Liver (tissue), 9 donors: ENCODE results near the gene GPC2. TPM values are rescaled to one million over a fixed set of nuclear protein-coding genes. Genes with fewer than 3 reads are reported as not detected.
A peak's percentile ranks its signal among the peaks of the same experiment; 100 is the strongest.

Source experiments
- DNase-seq: peaks from one replicate; pipeline ENCODE4 v3.0.0-alpha.2; 2017; ENCODE audit warnings: low spot score
- H3K27ac ChIP-seq, 2 donors: one replicate each; pipeline ENCODE4 v1.7.0; 2013; ENCODE audit warnings: inconsistent platforms in 2 of 2, low read length in 2 of 2, control low read depth in 1 of 2, low read depth in 1 of 2, mild to moderate bottlenecking in 1 of 2
- H3K27me3 ChIP-seq, 4 donors: one replicate each; pipeline versions ENCODE4 v1.6.1 to v1.7.0; 2013; ENCODE audit warnings: low read length in 3 of 4, inconsistent platforms in 1 of 4, mild to moderate bottlenecking in 1 of 4, moderate library complexity in 1 of 4; ENCODE audit not compliant: control insufficient read depth in 4 of 4, insufficient read depth in 4 of 4
- H3K36me3 ChIP-seq, 4 donors: one replicate each; pipeline versions ENCODE4 v1.6.1 to v1.7.0; 2013; ENCODE audit warnings: low read length in 3 of 4, mild to moderate bottlenecking in 3 of 4, low read depth in 1 of 4, moderate library complexity in 1 of 4; ENCODE audit not compliant: control insufficient read depth in 4 of 4, insufficient read depth in 3 of 4
- H3K4me1 ChIP-seq, 4 donors: one replicate each; pipeline versions ENCODE4 v1.6.1 to v1.7.0; 2013; ENCODE audit warnings: low read length in 3 of 4, mild to moderate bottlenecking in 3 of 4, moderate library complexity in 1 of 4; ENCODE audit not compliant: control insufficient read depth in 4 of 4, insufficient read depth in 4 of 4
- H3K4me3 ChIP-seq, 3 donors: one replicate each; pipeline versions ENCODE4 v1.6.1 to v1.7.0; 2013; ENCODE audit warnings: low read length in 3 of 3, control low read depth in 1 of 3, low read depth in 1 of 3, mild to moderate bottlenecking in 1 of 3
- H3K9ac ChIP-seq, 2 donors: one replicate each; pipeline ENCODE4 v1.7.0; 2013; ENCODE audit warnings: low read length in 2 of 2, mild to moderate bottlenecking in 2 of 2, moderate library complexity in 2 of 2, control low read depth in 1 of 2, low read depth in 1 of 2
- H3K9me3 ChIP-seq, 4 donors: one replicate each; pipeline versions ENCODE4 v1.6.1 to v1.7.0; 2013; ENCODE audit warnings: low read length in 3 of 4; ENCODE audit not compliant: control insufficient read depth in 4 of 4
- CTCF ChIP-seq: fragments of 150-350 bp; IDR thresholded peaks from 2 replicates; pipeline ENCODE4 v1.5.1; 2017; ENCODE audit warnings: improper control_type of control experiment, low read depth, low read length; ENCODE audit not compliant: missing input control
- EGR1 ChIP-seq, 2 donors: IDR thresholded peaks; 2 replicates each; pipeline ENCODE4 v1.6.1; 2016 to 2018; ENCODE audit warnings: antibody characterized with exemption in 2 of 2, low read depth in 2 of 2
- FOXA1 ChIP-seq: IDR thresholded peaks from 2 replicates; pipeline ENCODE4 v1.6.1; 2016; ENCODE audit warnings: antibody characterized with exemption
- FOXA2 ChIP-seq: IDR thresholded peaks from 2 replicates; pipeline ENCODE4 v1.6.1; 2016; ENCODE audit warnings: antibody characterized with exemption
- GABPA ChIP-seq, 2 donors: IDR thresholded peaks in 1 of 2; conservative IDR thresholded peaks in 1 of 2; 2 replicates each; pipeline ENCODE4 v1.6.1; 2016; ENCODE audit warnings: antibody characterized with exemption in 2 of 2, mild to moderate bottlenecking in 1 of 2, moderate library complexity in 1 of 2
- HNF4A ChIP-seq, 2 donors: conservative IDR thresholded peaks; 2 replicates each; pipeline ENCODE4 v1.6.1; 2016; ENCODE audit warnings: antibody characterized with exemption in 2 of 2, mild to moderate bottlenecking in 2 of 2
- HNF4G ChIP-seq: IDR thresholded peaks from 2 replicates; pipeline ENCODE4 v1.6.1; 2016; ENCODE audit warnings: antibody characterized with exemption
- JUND ChIP-seq, 2 donors: IDR thresholded peaks; 2 replicates each; pipeline ENCODE4 v1.6.1; 2016; ENCODE audit warnings: antibody characterized with exemption in 2 of 2
- NR2F2 ChIP-seq: IDR thresholded peaks from 2 replicates; pipeline ENCODE4 v1.6.1; 2016; ENCODE audit warnings: antibody characterized with exemption
- RAD21 ChIP-seq, 2 donors: IDR thresholded peaks; 2 replicates each; pipeline ENCODE4 v1.6.1; 2016; ENCODE audit warnings: antibody characterized with exemption in 2 of 2, mild to moderate bottlenecking in 2 of 2
- REST ChIP-seq: IDR thresholded peaks from 2 replicates; pipeline ENCODE4 v1.6.1; 2016; ENCODE audit warnings: antibody characterized with exemption, mild to moderate bottlenecking
- RXRA ChIP-seq, 2 donors: IDR thresholded peaks; 2 replicates each; pipeline ENCODE4 v1.6.1; 2017 to 2018; ENCODE audit warnings: antibody characterized with exemption in 2 of 2, mild to moderate bottlenecking in 1 of 2
- SP1 ChIP-seq: IDR thresholded peaks from 2 replicates; pipeline ENCODE4 v1.6.1; 2018; ENCODE audit warnings: antibody characterized with exemption, mild to moderate bottlenecking
- TAF1 ChIP-seq: conservative IDR thresholded peaks from 2 replicates; pipeline ENCODE4 v1.6.1; 2016; ENCODE audit warnings: antibody characterized with exemption, mild to moderate bottlenecking
- YY1 ChIP-seq: IDR thresholded peaks from 2 replicates; pipeline ENCODE4 v1.6.1; 2016; ENCODE audit warnings: antibody characterized with exemption, mild to moderate bottlenecking
- ZBTB33 ChIP-seq: IDR thresholded peaks from 2 replicates; pipeline ENCODE4 v1.6.1; 2016; ENCODE audit warnings: antibody characterized with exemption
- WGBS: extraction: QIAGEN DNeasy Blood & Tissue Kit; methylation state at CpG from one replicate; pipeline ENCODE4 v1.1.7; 2013; 5-methylcytosine and 5-hydroxymethylcytosine counted together
- polyA plus RNA-seq, 2 donors: library from polyadenylated mRNA; stranded (reverse) in 1 of 2; unstranded in 1 of 2; fragments of 200-250 nt in 1 of 2; fragments of >200 nt in 1 of 2; fragmentation: Nextera tagmentation in 1 of 2; extraction: Ambion mirVana in 1 of 2; gene quantifications; one replicate each; pipeline versions ENCODE4 v1.2.1 to v1.2.3, GENCODE V29; 2013 to 2015
- total RNA-seq, 2 donors: library from RNA; depleted of rRNA; stranded (reverse); fragments of >200 nt; gene quantifications; one replicate each; pipeline ENCODE4 v1.2.3, GENCODE V29; 2014
- TF ChIP-seq, protein P1 (sequence below): IDR thresholded peaks from 2 replicates; pipeline ENCODE4 v1.6.1; 2016; ENCODE audit warnings: antibody characterized with exemption
- TF ChIP-seq, protein P2 (sequence below): IDR thresholded peaks from 2 replicates; pipeline ENCODE4 v1.6.1; 2016; ENCODE audit warnings: antibody characterized with exemption
- donor health status: healthy.
- donor health status: healthy.
- donor health status: healthy.
- donor health status: healthy.
- donor health status: healthy.

Gene GPC2
- total and polyA plus RNA-seq, 4 donors, result 0.14 to 0.79 (median 0.33) TPM; not detected in 1

GRCh38 chr7:100132126-100132525 is 45.1 kb downstream of the GPC2 start:
- H3K4me1 ChIP-seq, result peaks cover 6 to 28% (median 14%) of the 10 kb centered on the region in 4 donors
- H3K36me3 ChIP-seq, result no peaks in the 10 kb centered on the region
- no peak for DNase-seq
- no peak overlapping the region for H3K27ac ChIP-seq
- no peaks in the 10 kb centered on the region for H3K27me3 ChIP-seq
- no peaks in the 10 kb centered on the region for H3K9me3 ChIP-seq
- 61% methylated on average over 7 of the region's 7 CpGs for WGBS
- TF ChIP-seq SP1 (no peak), REST (no peak), GABPA (IDR thresholded peaks at IDR 0.05 in 1 of 2, conservative IDR thresholded peaks at IDR 0.05 in 1 of 2) (no peak), HNF4G (no peak), FOXA2 (no peak), JUND (IDR thresholded peaks at IDR 0.05) (no peak), YY1 (no peak), TAF1 (no peak), NR2F2 (no peak), EGR1 (IDR thresholded peaks at IDR 0.05; ENCODE audit: low read depth in 2 of 2) (no peak), RAD21 (IDR thresholded peaks at IDR 0.05) (no peak), CTCF (no peak), RXRA (IDR thresholded peaks at IDR 0.05) (no peak)
- TF ChIP-seq, protein P1, sequence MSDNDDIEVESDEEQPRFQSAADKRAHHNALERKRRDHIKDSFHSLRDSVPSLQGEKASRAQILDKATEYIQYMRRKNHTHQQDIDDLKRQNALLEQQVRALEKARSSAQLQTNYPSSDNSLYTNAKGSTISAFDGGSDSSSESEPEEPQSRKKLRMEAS, result no peak
- TF ChIP-seq, protein P2, sequence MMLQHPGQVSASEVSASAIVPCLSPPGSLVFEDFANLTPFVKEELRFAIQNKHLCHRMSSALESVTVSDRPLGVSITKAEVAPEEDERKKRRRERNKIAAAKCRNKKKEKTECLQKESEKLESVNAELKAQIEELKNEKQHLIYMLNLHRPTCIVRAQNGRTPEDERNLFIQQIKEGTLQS, result no peak
- no peak overlapping the region for H3K9ac ChIP-seq
- no peak overlapping the region for H3K4me3 ChIP-seq

GRCh38 chr7:100130608-100131453 is 46.4 kb downstream of the GPC2 start:
- no peaks in the 10 kb centered on the region for H3K9me3 ChIP-seq
- H3K36me3 ChIP-seq, result no peaks in the 10 kb centered on the region
- no peaks in the 10 kb centered on the region for H3K27me3 ChIP-seq
- H3K9ac ChIP-seq, result peak overlapping the region in 1 of 2 donors; percentile 72
- WGBS, result 7% methylated on average over 24 of the region's 24 CpGs
- peak overlapping the region; percentile 23 to 53 (median 53) for H3K4me3 ChIP-seq
- H3K27ac ChIP-seq, result peak overlapping the region; percentile 29 to 36
- H3K4me1 ChIP-seq, result peaks cover 9 to 34% (median 18%) of the 10 kb centered on the region in 4 donors
- peak; percentile 91 for DNase-seq
- TF ChIP-seq JUND (IDR thresholded peaks at IDR 0.05), result peak; percentile 63 to 73
- peak; percentile 97 for TF ChIP-seq SP1
- peak; percentile 40 for TF ChIP-seq FOXA1
- TF ChIP-seq FOXA2, result no peak
- peak in 1 of 2 donors; percentile 54 for TF ChIP-seq GABPA (IDR thresholded peaks at IDR 0.05 in 1 of 2, conservative IDR thresholded peaks at IDR 0.05 in 1 of 2)
- peak; percentile 95 for TF ChIP-seq NR2F2
- peak; percentile 77 to 84 for TF ChIP-seq RXRA (IDR thresholded peaks at IDR 0.05)
- peak; percentile 72 for TF ChIP-seq YY1
- peak; percentile 51 for TF ChIP-seq REST
- peak; percentile 49 for TF ChIP-seq ZBTB33
- no peak for TF ChIP-seq EGR1 (IDR thresholded peaks at IDR 0.05; ENCODE audit: low read depth in 2 of 2)
- TF ChIP-seq TAF1, result peak; percentile 35
- TF ChIP-seq, protein P1, result peak; percentile 77
- peak; percentile 88 to 95 for TF ChIP-seq HNF4A (conservative IDR thresholded peaks at IDR 0.05)
